ENCODE measurements around the gene R3HDML.

- TF ChIP-seq, protein P1, sequence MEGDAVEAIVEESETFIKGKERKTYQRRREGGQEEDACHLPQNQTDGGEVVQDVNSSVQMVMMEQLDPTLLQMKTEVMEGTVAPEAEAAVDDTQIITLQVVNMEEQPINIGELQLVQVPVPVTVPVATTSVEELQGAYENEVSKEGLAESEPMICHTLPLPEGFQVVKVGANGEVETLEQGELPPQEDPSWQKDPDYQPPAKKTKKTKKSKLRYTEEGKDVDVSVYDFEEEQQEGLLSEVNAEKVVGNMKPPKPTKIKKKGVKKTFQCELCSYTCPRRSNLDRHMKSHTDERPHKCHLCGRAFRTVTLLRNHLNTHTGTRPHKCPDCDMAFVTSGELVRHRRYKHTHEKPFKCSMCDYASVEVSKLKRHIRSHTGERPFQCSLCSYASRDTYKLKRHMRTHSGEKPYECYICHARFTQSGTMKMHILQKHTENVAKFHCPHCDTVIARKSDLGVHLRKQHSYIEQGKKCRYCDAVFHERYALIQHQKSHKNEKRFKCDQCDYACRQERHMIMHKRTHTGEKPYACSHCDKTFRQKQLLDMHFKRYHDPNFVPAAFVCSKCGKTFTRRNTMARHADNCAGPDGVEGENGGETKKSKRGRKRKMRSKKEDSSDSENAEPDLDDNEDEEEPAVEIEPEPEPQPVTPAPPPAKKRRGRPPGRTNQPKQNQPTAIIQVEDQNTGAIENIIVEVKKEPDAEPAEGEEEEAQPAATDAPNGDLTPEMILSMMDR (IDR thresholded peaks at IDR 0.05), result no peak
- no peak for TF ChIP-seq POLR2A (IDR thresholded peaks at IDR 0.05)
These were observed 20.2 kb downstream of the R3HDML start for GRCh38 chr20:44357020-44357419.
